CD14-positive monocyte (primary cell): ENCODE measurements around the gene PAX6. TPM values are rescaled to one million over a fixed set of nuclear protein-coding genes. Genes with fewer than 3 reads are reported as not detected.

Experiments used
- DNase-seq, 3 donors: peaks; one replicate each; pipeline ENCODE4 v3.0.0-alpha.2; 2011 to 2022
- H2AFZ ChIP-seq: 2 replicates; pipeline ENCODE4 v1.6.0; 2012; ENCODE audit warnings: mild to moderate bottlenecking, low read depth, low read length, inconsistent platforms; ENCODE audit not compliant: insufficient read depth, poor library complexity, severe bottlenecking
- H3K27ac ChIP-seq, 2 donors: 1 replicate in 1 of 2; 2 replicates in 1 of 2; pipeline ENCODE4 v1.5.1; 2012 to 2013; ENCODE audit warnings: low read length in 2 of 2, control low read depth in 1 of 2, inconsistent platforms in 1 of 2, low read depth in 1 of 2, mild to moderate bottlenecking in 1 of 2
- H3K27me3 ChIP-seq, 2 donors: one replicate each; pipeline versions ENCODE4 v1.6.0 to v1.6.1; 2011 to 2013; ENCODE audit warnings: low read length in 2 of 2; ENCODE audit not compliant: control insufficient read depth in 2 of 2, insufficient read depth in 2 of 2
- H3K36me3 ChIP-seq, 2 donors: replicated peaks in 1 of 2; 1 replicate in 1 of 2; 2 replicates in 1 of 2; pipeline versions ENCODE4 v1.5.1 to v1.6.1; 2012 to 2013; ENCODE audit warnings: low read length in 2 of 2, control low read depth in 1 of 2, inconsistent platforms in 1 of 2, mild to moderate bottlenecking in 1 of 2; ENCODE audit not compliant: insufficient read depth in 2 of 2, control insufficient read depth in 1 of 2
- H3K4me1 ChIP-seq, 2 donors: 1 replicate in 1 of 2; 2 replicates in 1 of 2; pipeline versions ENCODE4 v1.5.1 to v1.6.1; 2012 to 2013; ENCODE audit warnings: low read length in 2 of 2, control low read depth in 1 of 2, inconsistent platforms in 1 of 2, mild to moderate bottlenecking in 1 of 2, moderate library complexity in 1 of 2; ENCODE audit not compliant: insufficient read depth in 2 of 2, control insufficient read depth in 1 of 2
- H3K4me2 ChIP-seq: replicated peaks from 2 replicates; pipeline ENCODE3; 2012; ENCODE audit warnings: low read length, moderate library complexity, mild to moderate bottlenecking; ENCODE audit not compliant: poor library complexity, severe bottlenecking; ENCODE audit errors: extremely low read depth
- H3K4me3 ChIP-seq, 3 experiments: fragments of 200-600 bp in 1 of 3; sonication (generic) in 1 of 3; replicated peaks in 1 of 3; 1 replicate in 2 of 3; 2 replicates in 1 of 3; pipeline ENCODE4 v1.5.1; 2011 to 2013; ENCODE audit warnings: low read length in 3 of 3, mild to moderate bottlenecking in 3 of 3, control low read depth in 2 of 3, low read depth in 2 of 3, inconsistent platforms in 1 of 3, moderate library complexity in 1 of 3
- H3K79me2 ChIP-seq: 2 replicates; pipeline ENCODE4 v1.6.0; 2012; ENCODE audit warnings: mild to moderate bottlenecking, control low read depth, inconsistent platforms, low read length, moderate library complexity; ENCODE audit not compliant: insufficient read depth
- H3K9ac ChIP-seq: 2 replicates; pipeline ENCODE4 v1.6.0; 2017; ENCODE audit warnings: low read length, mild to moderate bottlenecking; ENCODE audit not compliant: insufficient read depth, poor library complexity, severe bottlenecking
- H3K9me3 ChIP-seq, 2 donors: replicated peaks in 1 of 2; 1 replicate in 1 of 2; 2 replicates in 1 of 2; pipeline versions ENCODE4 v1.5.1 to v1.6.1; 2012 to 2013; ENCODE audit warnings: low read length in 2 of 2, control low read depth in 1 of 2; ENCODE audit not compliant: control insufficient read depth in 1 of 2, insufficient read depth in 1 of 2
- H4K20me1 ChIP-seq: 2 replicates; pipeline ENCODE4 v1.6.0; 2012; ENCODE audit warnings: mild to moderate bottlenecking, low read length, control low read depth, moderate library complexity; ENCODE audit not compliant: insufficient read depth
- H3K27ac Mint-ChIP-seq, 7 donors: one replicate each; pipeline ENCODE4 v1.8.0; 2020; ENCODE audit warnings: mild to moderate bottlenecking in 7 of 7, mixed read lengths in 7 of 7, moderate library complexity in 6 of 7, inconsistent platforms in 2 of 7
- H3K27me3 Mint-ChIP-seq, 3 donors: one replicate each; pipeline ENCODE4 v1.8.0; 2021 to 2022; ENCODE audit warnings: low read depth in 3 of 3, mild to moderate bottlenecking in 3 of 3, mixed read lengths in 3 of 3, moderate library complexity in 3 of 3, inconsistent platforms in 1 of 3
- H3K36me3 Mint-ChIP-seq, 2 donors: one replicate each; pipeline ENCODE4 v1.8.0; 2020; ENCODE audit warnings: mixed read lengths in 2 of 2, inconsistent platforms in 1 of 2, mild to moderate bottlenecking in 1 of 2
- H3K4me1 Mint-ChIP-seq: one replicate; pipeline ENCODE4 v1.8.0; 2020; ENCODE audit warnings: mild to moderate bottlenecking, mixed read lengths
- H3K4me3 Mint-ChIP-seq, 2 donors: one replicate each; pipeline ENCODE4 v1.8.0; 2020; ENCODE audit warnings: mild to moderate bottlenecking in 2 of 2, mixed read lengths in 2 of 2, moderate library complexity in 1 of 2
- H3K9me3 Mint-ChIP-seq, 7 donors: one replicate each; pipeline ENCODE4 v1.8.0; 2020 to 2022; ENCODE audit warnings: mixed read lengths in 7 of 7, mild to moderate bottlenecking in 6 of 7, moderate library complexity in 6 of 7, inconsistent platforms in 2 of 7
- CTCF ChIP-seq: fragments of 200-600 bp; IDR thresholded peaks from one replicate; pipeline ENCODE4 v1.8.0; 2022; ENCODE audit warnings: antibody characterized with exemption, mild to moderate bottlenecking
- WGBS: methylation state at CpG from one replicate; pipeline ENCODE4 v1.1.5; 2013; ENCODE audit warnings: missing lambda C conversion rate; ENCODE audit not compliant: insufficient coverage; 5-methylcytosine and 5-hydroxymethylcytosine counted together
- intact Hi-C, 2 donors: fragments of 100-400 bp; cut with micrococcal nuclease; formaldehyde crosslinking; loops; one replicate each; pipeline versions ENCODE4 v1.15.0 to v1.15.1; 2023
- polyA plus RNA-seq, 3 donors: library from polyadenylated mRNA; depleted of rRNA in 1 of 3; unstranded in 2 of 3; stranded (reverse) in 1 of 3; fragments of 300-500 nt in 2 of 3; fragments of >200 nt in 1 of 3; fragmentation: Illumina TruSeq in 2 of 3; gene quantifications; 1 replicate in 2 of 3; 2 replicates in 1 of 3; pipeline ENCODE4 v1.2.3, GENCODE V29; 2012 to 2021

The PAX6 gene
- polyA plus RNA-seq, 3 donors: not detected

GRCh38 chr11:31767066-31767465 is 44.1 kb downstream of the PAX6 start:
- Histone ChIP-seq H3K4me3 (no peak overlapping the region), H3K27me3 (no peaks in the 10 kb centered on the region), H3K4me2 (no peak overlapping the region), H3K36me3 (no peaks in the 10 kb centered on the region), H4K20me1 (no peaks in the 10 kb centered on the region), H3K79me2 (no peaks in the 10 kb centered on the region), H2AFZ (no peak overlapping the region), H3K4me1 (no peaks in the 10 kb centered on the region), H3K27ac (no peak overlapping the region), H3K9me3 (no peaks in the 10 kb centered on the region), H3K9ac (no peak overlapping the region)
- no peak for TF ChIP-seq CTCF
- no peaks in the 10 kb centered on the region for H3K4me1 Mint-ChIP-seq
- H3K36me3 Mint-ChIP-seq: no peaks in the 10 kb centered on the region
- no peaks in the 10 kb centered on the region for H3K27me3 Mint-ChIP-seq
- intact Hi-C loops: no loop called here
- no peak overlapping the region for H3K27ac Mint-ChIP-seq
- DNase-seq: no peak
- H3K9me3 Mint-ChIP-seq: no peaks in the 10 kb centered on the region
- no CpG with 5 or more reads among the region's 3 CpGs for WGBS
- H3K4me3 Mint-ChIP-seq: no peak overlapping the region

GRCh38 chr11:31764766-31765165 is 46.4 kb downstream of the PAX6 start:
- TF ChIP-seq CTCF: no peak
- Histone ChIP-seq H3K27ac (no peak overlapping the region), H2AFZ (no peak overlapping the region), H4K20me1 (no peaks in the 10 kb centered on the region), H3K4me2 (no peak overlapping the region), H3K27me3 (no peaks in the 10 kb centered on the region), H3K79me2 (no peaks in the 10 kb centered on the region), H3K9me3 (no peaks in the 10 kb centered on the region), H3K9ac (no peak overlapping the region), H3K36me3 (no peaks in the 10 kb centered on the region), H3K4me1 (no peaks in the 10 kb centered on the region), H3K4me3 (no peak overlapping the region)
- no peak overlapping the region for H3K27ac Mint-ChIP-seq
- no peak overlapping the region for H3K4me3 Mint-ChIP-seq
- 94% methylated on average over 2 of the region's 5 CpGs for WGBS
- H3K9me3 Mint-ChIP-seq: no peaks in the 10 kb centered on the region
- H3K27me3 Mint-ChIP-seq: peaks cover 0 to 2% (median 0%) of the 10 kb centered on the region in 3 donors
- H3K4me1 Mint-ChIP-seq: no peaks in the 10 kb centered on the region
- DNase-seq: no peak
- intact Hi-C loops: no loop called here
- no peaks in the 10 kb centered on the region for H3K36me3 Mint-ChIP-seq
